Activated CD4-positive, alpha-beta T cell treated with anti-CD3 and anti-CD28 coated beads for 36 hours (primary cell): Measurements from ENCODE around the gene DIP2C. TPM values are rescaled to one million over a fixed set of nuclear protein-coding genes. Genes with fewer than 3 reads are reported as not detected.
"Not testable (repeated sequence)": the region's sequence is repeated elsewhere in the genome, so short reads cannot be mapped to it uniquely, and the experiment has no call there.

Source experiments
- ATAC-seq: fragments of 200-7000 bp; cut with Tn5 transposase; one replicate; pipeline ENCODE4 v1.10.0; 2021; ENCODE audit warnings: mild to moderate bottlenecking, moderate library complexity
- CTCF ChIA-PET: fragments of 350-600 bp; sonication (Branson Sonifier 250); formaldehyde crosslinking; loops from one replicate; lab custom pipeline; 2021; ENCODE audit warnings: antibody characterized with exemption; lab: Charles Lee
- POLR2A ChIA-PET: fragments of 350-600 bp; sonication (Branson Sonifier 250); formaldehyde crosslinking; loops from one replicate; lab custom pipeline; 2021; ENCODE audit warnings: antibody characterized with exemption, inconsistent platforms; lab: Charles Lee
- DNase-seq: peaks from one replicate; pipeline ENCODE4 v3.0.0-alpha.2; 2020
- H3K27ac Mint-ChIP-seq: one replicate; pipeline ENCODE4 v1.8.0; 2021; ENCODE audit warnings: mixed read lengths
- H3K27me3 Mint-ChIP-seq: one replicate; pipeline ENCODE4 v1.8.0; 2021; ENCODE audit warnings: mixed read lengths
- H3K36me3 Mint-ChIP-seq: one replicate; pipeline ENCODE4 v1.8.0; 2021; ENCODE audit warnings: low read depth, mixed read lengths
- H3K4me1 Mint-ChIP-seq: one replicate; pipeline ENCODE4 v1.8.0; 2021; ENCODE audit warnings: mixed read lengths
- H3K4me3 Mint-ChIP-seq: one replicate; pipeline ENCODE4 v1.8.0; 2021; ENCODE audit warnings: mild to moderate bottlenecking, moderate library complexity, mixed read lengths
- H3K9me3 Mint-ChIP-seq: one replicate; pipeline ENCODE4 v1.8.0; 2021; ENCODE audit warnings: low read depth, mixed read lengths
- intact Hi-C, 2 experiments: fragments of 100-400 bp; cut with DNase I in 1 of 2; cut with micrococcal nuclease in 1 of 2; formaldehyde crosslinking; loops; one replicate each; pipeline versions ENCODE4 v1.14.2 to v1.15.1; 2022 to 2024; cut with DNase I, micrococcal nuclease
- total RNA-seq, 2 experiments: library from RNA; stranded (reverse); gene quantifications; one replicate each; pipeline ENCODE4 v1.2.3, GENCODE V29; 2021

The DIP2C gene
- total RNA-seq, 2 experiments from 2014 or later, result 0.76 to 0.94 TPM

DNA sequence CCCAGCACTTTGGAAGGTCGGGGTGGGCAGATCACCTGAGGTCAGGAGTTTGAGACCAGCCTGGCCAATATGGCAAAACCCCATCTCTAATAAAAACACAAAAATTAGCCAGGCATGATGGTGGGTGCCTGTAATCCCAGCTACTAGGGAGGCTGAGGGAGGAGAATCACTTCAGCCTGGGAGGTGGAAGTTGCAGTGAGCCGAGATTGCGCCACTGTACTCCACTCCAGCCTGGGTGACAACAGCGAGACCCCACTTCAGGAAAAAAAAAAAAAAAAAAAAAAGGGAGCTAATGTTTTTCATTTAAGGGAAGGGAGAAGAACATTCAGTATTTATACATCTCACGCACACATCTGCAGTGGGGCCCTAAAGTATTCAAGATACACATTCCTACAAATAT lies 176.8 kb downstream of the DIP2C start:
- not testable (repeated sequence) for H3K27me3 Mint-ChIP-seq, H3K27ac Mint-ChIP-seq, H3K9me3 Mint-ChIP-seq, ATAC-seq, H3K36me3 Mint-ChIP-seq, DNase-seq, H3K4me3 Mint-ChIP-seq
- H3K4me1 Mint-ChIP-seq, result peaks cover 13% of the 10 kb centered on the region
- ChIA-PET POLR2A (interaction anchor here (0.7 kb wide), 1 partner anchor 12 kb away, joined by 5 read pairs; no protein-coding TSS in a partner anchor), CTCF (interaction anchor here (0.6 to 1.7 kb wide), 9 partner anchors 10 to 298 kb away, joined by 3 to 7 read pairs (median 3); no protein-coding TSS in a partner anchor)
- intact Hi-C loops, result loop anchor here in 1 of 2 experiments (5.0 kb wide), 1 partner anchor 270 kb away; no protein-coding TSS in a partner anchor

DNA sequence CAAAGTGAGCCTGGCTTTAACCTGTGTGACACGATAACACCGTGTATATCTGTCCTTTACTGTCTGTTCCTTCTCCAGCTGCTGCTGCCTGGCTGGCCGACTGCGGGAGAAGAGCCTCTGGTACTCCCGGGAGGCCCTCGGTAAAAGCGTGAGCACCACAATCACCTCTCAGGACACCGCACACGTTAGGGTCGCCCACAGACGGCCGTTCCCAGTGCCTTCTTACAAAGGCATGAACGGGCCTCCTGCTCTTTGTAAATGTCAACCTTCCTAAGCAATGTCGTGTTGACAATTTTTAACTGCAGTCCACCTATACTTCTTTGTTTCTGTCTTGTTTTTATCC lies 177.6 kb downstream of the DIP2C start:
- Mint-ChIP-seq H3K36me3 (no peaks in the 10 kb centered on the region), H3K4me1 (peaks cover 13% of the 10 kb centered on the region), H3K4me3 (no peak overlapping the region), H3K27ac (no peak overlapping the region), H3K9me3 (no peaks in the 10 kb centered on the region), H3K27me3 (no peaks in the 10 kb centered on the region)
- DNase-seq, result no peak
- no peak for ATAC-seq
- ChIA-PET POLR2A (no interaction called here), CTCF (interaction anchor here (0.6 to 1.7 kb wide), 4 partner anchors 11 to 299 kb away, joined by 3 to 7 read pairs (median 4); no protein-coding TSS in a partner anchor)
- intact Hi-C loops, result loop anchor here (2.0 to 5.0 kb wide), 3 partner anchors 270 to 299 kb away; no protein-coding TSS in a partner anchor

DNA sequence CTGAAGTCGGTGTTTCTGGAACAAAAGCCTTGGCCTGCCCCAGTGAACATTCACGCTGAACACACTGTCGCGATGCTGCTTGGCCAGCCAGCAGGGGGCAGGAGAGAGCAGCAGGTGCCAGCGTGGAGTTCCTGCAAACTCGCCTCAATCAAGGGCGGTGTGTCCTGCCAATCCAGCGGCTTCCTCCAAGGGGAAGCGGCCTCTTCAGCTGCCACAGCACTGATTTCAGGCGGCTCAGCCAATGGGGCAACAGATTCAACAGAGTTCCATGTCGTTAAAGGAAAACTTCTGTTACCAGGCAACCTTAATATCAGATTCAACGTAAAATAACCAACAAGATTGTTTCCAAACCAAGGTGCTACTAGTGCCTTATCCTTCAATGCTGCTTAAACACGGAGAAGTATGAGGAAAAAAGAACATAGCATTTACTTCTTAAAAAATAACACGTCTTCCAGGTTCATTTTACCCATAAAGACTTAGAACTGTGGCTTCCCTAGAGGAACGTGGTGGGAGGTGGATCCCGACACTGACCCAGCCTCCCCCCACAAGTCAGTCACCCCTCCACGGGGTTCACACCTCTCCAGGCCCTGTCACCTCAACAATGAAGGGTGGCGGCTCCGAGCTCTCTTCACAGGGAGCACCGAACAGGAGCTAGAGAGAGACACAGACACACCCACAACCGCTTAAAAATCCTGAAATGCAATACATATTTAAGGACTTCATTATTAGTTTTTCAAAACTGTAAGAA lies 178.2 kb downstream of the DIP2C start:
- Mint-ChIP-seq H3K36me3 (no peaks in the 10 kb centered on the region), H3K9me3 (no peaks in the 10 kb centered on the region), H3K4me3 (no peak overlapping the region), H3K27ac (no peak overlapping the region), H3K4me1 (peaks cover 13% of the 10 kb centered on the region), H3K27me3 (no peaks in the 10 kb centered on the region)
- peak; percentile 95 for ATAC-seq
- ChIA-PET POLR2A (interaction anchor here (0.8 kb wide), 1 partner anchor 742 kb away, joined by 3 read pairs; no protein-coding TSS in a partner anchor), CTCF (interaction anchor here (0.5 to 1.4 kb wide), 6 partner anchors 11 to 299 kb away, joined by 3 to 5 read pairs (median 3); no protein-coding TSS in a partner anchor)
- DNase-seq, result peak; percentile 92
- intact Hi-C loops, result loop anchor here (2.0 to 5.0 kb wide), 3 partner anchors 271 to 300 kb away; no protein-coding TSS in a partner anchor

DNA sequence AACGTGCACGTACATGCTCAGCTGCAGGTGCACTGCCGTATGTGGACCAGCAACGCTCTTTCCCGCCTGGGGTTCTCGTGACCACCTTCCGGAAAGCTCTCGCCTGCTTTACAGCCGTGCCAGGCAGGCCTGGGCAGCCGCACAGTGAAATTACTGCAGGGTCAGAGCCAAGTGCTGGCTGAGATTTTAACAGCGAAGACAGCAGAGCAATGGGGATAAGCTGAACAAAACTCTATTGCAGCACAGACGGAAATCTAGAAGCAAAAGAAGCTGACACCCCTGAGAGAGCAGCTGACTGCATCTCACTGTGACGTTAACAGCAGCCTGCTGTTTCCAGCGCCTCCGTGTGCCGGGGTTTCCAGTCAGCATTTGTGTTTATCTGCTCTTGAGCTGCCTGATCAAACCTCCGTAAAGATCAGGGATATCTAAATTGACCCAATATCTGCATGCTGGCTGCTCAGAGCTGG lies 179.0 kb downstream of the DIP2C start:
- H3K27me3 Mint-ChIP-seq, result no peaks in the 10 kb centered on the region
- no peaks in the 10 kb centered on the region for H3K36me3 Mint-ChIP-seq
- intact Hi-C loops, result loop anchor here (2.0 to 5.0 kb wide), 3 partner anchors 272 to 300 kb away; no protein-coding TSS in a partner anchor
- H3K4me3 Mint-ChIP-seq, result no peak overlapping the region
- POLR2A ChIA-PET, result interaction anchor here (0.8 kb wide), 1 partner anchor 743 kb away, joined by 3 read pairs; no protein-coding TSS in a partner anchor
- no peak overlapping the region for H3K27ac Mint-ChIP-seq
- DNase-seq (no peak), ATAC-seq (no peak)
- H3K9me3 Mint-ChIP-seq, result no peaks in the 10 kb centered on the region
- CTCF ChIA-PET, result interaction anchor here (0.6 to 1.4 kb wide), 5 partner anchors 10 to 146 kb away, joined by 3 to 5 read pairs (median 3); no protein-coding TSS in a partner anchor
- peaks cover 13% of the 10 kb centered on the region for H3K4me1 Mint-ChIP-seq

DNA sequence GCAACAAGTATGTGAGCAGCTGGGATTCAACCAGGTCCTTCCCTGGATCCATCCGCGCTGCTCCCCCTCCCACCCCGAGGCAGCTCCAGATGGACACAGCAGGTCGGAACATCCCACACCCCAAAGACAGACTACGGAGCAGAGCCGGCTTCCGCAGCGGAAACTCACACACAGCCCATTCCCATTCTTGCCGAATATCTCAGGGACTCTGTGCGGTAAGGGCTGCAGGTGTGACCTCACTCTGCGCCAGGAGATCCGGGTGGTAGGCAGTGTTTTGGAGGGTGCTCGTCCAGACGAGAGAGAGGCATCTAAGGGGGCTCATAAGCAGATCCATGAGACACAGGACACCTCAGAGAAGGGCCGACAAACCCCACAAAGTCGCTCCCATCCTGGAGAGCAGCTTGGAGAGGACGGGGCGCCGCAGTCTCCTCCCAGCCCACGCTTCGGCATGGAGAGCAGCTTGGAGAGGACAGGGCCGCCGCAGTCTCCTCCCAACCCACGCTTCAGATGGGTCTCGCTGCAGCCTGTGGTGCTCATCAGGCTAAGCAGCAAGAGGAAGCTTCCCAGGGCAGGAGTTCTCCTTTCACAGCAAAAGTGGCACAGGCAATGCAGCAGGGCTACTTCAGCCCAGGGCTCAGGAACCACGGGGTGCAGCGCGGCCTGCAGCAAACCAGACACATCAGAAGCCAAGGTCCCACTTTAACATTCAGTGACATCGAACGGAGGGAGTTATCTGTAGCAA lies 179.9 kb downstream of the DIP2C start:
- Mint-ChIP-seq H3K27me3 (no peaks in the 10 kb centered on the region), H3K4me3 (no peak overlapping the region), H3K36me3 (no peaks in the 10 kb centered on the region), H3K9me3 (no peaks in the 10 kb centered on the region), H3K27ac (no peak overlapping the region), H3K4me1 (peaks cover 13% of the 10 kb centered on the region)
- ChIA-PET CTCF (no interaction called here), POLR2A (no interaction called here)
- intact Hi-C loops, result loop anchor here (2.0 to 5.0 kb wide), 3 partner anchors 273 to 301 kb away; no protein-coding TSS in a partner anchor
- no peak for ATAC-seq
- DNase-seq, result no peak

DNA sequence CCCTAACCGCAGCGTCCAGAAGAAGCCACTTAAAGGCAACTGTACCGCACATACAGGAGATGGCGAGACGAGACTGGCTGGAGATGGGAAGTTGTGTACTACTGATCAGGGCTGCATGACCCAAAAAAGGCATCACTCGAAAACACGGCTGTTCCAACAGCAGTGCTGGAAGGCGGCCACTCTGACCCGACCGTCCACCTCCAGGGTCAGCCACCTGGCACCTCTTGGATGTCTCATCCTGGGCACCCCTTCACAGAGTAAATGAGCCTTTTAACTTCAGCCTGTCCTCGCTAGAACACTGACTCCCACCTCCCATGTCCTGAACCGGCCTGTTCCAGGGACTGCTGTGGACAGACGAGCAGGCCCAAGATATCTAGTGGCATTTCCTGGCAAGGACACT lies 180.7 kb downstream of the DIP2C start:
- H3K36me3 Mint-ChIP-seq, result no peaks in the 10 kb centered on the region
- H3K9me3 Mint-ChIP-seq, result no peaks in the 10 kb centered on the region
- no peak overlapping the region for H3K4me3 Mint-ChIP-seq
- no peak overlapping the region for H3K27ac Mint-ChIP-seq
- ChIA-PET POLR2A (no interaction called here), CTCF (no interaction called here)
- no peak for ATAC-seq
- H3K27me3 Mint-ChIP-seq, result no peaks in the 10 kb centered on the region
- H3K4me1 Mint-ChIP-seq, result peaks cover 13% of the 10 kb centered on the region
- intact Hi-C loops, result no loop called here
- no peak for DNase-seq

DNA sequence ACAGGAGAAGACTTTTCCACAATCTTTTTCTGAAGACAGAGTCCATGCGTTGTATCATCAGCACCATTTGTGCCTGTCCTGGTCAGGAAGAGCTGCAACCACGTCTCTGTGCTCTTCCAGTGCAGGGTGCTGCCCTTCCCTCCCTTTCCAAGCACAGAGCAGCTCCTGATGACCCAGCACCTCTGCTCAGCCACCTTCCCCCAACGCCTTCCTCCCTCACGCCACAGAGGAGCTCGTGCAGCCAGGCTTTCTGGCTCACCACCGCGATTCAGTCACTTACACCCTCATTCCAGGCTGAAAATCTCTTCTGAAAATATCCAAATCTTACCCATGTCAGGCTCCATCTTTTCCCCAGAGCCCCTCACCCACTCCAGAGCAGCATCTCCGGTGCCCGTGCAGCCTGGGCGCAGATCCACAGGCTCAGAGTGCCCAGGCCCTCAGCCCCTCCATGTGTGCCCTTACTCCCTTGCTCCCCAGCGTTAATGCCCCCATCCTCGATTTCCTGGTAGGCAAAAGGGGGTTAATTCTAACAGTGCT lies 181.5 kb downstream of the DIP2C start:
- no peak overlapping the region for H3K4me3 Mint-ChIP-seq
- intact Hi-C loops, result no loop called here
- ChIA-PET CTCF (no interaction called here), POLR2A (no interaction called here)
- no peak overlapping the region for H3K27ac Mint-ChIP-seq
- ATAC-seq, result no peak
- H3K9me3 Mint-ChIP-seq, result no peaks in the 10 kb centered on the region
- no peaks in the 10 kb centered on the region for H3K36me3 Mint-ChIP-seq
- H3K27me3 Mint-ChIP-seq, result peaks cover under 1% of the 10 kb centered on the region
- DNase-seq, result no peak
- peaks cover 11% of the 10 kb centered on the region for H3K4me1 Mint-ChIP-seq

DNA sequence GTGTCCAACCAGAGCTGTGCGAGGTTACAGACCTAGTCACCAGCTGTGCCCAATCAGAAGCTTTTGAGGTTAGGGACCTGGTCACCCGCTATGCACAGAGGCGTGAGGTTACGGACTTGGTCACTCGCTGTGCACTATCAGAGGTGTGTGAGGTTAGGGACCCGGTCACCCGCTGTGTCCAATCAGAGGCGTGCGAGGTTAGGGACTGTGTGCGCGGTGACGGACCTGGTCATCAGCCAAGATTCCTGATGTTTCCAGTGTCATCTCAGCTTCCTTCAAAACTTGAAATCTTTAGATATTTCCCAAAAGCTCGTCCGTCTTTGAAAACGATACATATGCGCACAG lies 182.1 kb downstream of the DIP2C start:
- intact Hi-C loops, result no loop called here
- no peak overlapping the region for H3K27ac Mint-ChIP-seq
- ChIA-PET CTCF (no interaction called here), POLR2A (no interaction called here)
- no peaks in the 10 kb centered on the region for H3K9me3 Mint-ChIP-seq
- peaks cover 18% of the 10 kb centered on the region for H3K4me1 Mint-ChIP-seq
- no peak overlapping the region for H3K4me3 Mint-ChIP-seq
- peaks cover 4% of the 10 kb centered on the region for H3K27me3 Mint-ChIP-seq
- no peaks in the 10 kb centered on the region for H3K36me3 Mint-ChIP-seq
- ATAC-seq, result no peak
- DNase-seq, result no peak

DNA sequence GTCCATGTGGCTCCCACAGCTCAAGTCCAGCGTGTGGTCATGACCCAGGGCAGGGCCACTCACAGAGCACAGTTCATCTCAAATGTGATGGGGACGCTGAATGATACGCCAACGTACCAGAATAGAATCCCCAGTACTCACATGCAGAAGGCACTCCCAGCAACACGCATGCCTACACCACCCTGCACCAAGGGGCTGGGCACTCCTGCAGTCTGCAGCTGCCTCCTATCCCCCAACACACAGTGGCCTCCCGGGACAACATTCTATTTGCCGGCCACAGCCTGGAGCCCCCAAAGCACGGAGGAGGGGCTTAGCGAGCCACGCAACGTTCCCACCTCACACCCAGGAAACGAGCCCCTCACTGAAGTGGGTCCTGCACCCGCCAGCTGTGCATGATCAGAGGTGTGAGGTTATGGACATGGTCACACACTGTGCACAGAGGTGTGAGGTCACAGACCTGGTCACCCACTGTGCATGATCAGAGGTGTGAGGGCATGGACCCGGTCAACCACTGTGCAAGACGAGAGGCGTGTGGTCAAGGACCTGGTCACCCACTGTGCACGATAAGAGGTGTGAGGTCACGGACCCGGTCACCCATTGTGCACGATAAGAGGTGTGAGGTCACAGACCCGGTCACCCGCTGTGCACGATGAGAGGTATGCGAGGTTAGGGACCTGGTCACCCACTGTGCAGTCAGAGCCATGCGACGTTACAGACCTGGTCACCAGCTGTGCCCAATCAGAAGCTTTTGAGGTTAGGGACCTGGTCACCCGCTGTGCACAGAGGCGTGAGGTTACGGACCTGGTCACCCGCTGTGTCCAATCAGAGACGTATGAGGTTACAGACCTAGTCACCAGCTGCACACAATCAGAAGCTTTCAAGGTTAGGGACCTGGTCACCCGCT lies 182.8 kb downstream of the DIP2C start:
- ChIA-PET CTCF (no interaction called here), POLR2A (no interaction called here)
- H3K27ac Mint-ChIP-seq, result no peak overlapping the region
- H3K4me1 Mint-ChIP-seq, result peaks cover 22% of the 10 kb centered on the region
- ATAC-seq, result no peak
- no peak for DNase-seq
- no peak overlapping the region for H3K4me3 Mint-ChIP-seq
- no peaks in the 10 kb centered on the region for H3K36me3 Mint-ChIP-seq
- peaks cover 4% of the 10 kb centered on the region for H3K27me3 Mint-ChIP-seq
- intact Hi-C loops, result no loop called here
- no peaks in the 10 kb centered on the region for H3K9me3 Mint-ChIP-seq

DNA sequence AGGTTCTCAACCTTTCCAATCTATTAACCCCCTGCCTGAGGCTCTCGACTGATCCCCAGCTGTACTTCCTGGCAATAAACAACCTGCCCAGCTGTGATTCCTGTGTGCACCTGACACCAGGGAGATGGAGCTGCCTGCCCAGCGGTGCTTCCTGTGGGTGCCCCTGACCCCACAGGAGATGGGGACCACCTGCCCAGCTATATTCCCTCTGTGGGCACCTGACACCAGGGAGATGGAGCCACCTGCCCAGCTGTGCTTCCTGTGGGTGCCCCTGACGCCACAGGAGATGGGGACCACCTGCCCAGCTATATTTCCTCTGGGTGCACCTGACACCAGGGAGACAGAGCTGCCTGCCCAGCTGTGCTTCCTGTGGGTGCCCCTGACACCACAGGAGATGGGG lies 184.0 kb downstream of the DIP2C start:
- peaks cover 25% of the 10 kb centered on the region for H3K4me1 Mint-ChIP-seq
- H3K27ac Mint-ChIP-seq, result no peak overlapping the region
- H3K4me3 Mint-ChIP-seq, result no peak overlapping the region
- intact Hi-C loops, result no loop called here
- no peaks in the 10 kb centered on the region for H3K36me3 Mint-ChIP-seq
- no peak for DNase-seq
- H3K9me3 Mint-ChIP-seq, result no peaks in the 10 kb centered on the region
- H3K27me3 Mint-ChIP-seq, result peaks cover 4% of the 10 kb centered on the region
- POLR2A ChIA-PET, result interaction anchor here (0.7 kb wide), 1 partner anchor 1312 kb away, joined by 8 read pairs; no protein-coding TSS in a partner anchor
- CTCF ChIA-PET, result no interaction called here
- ATAC-seq, result no peak
